SK-N-SH treated with all-trans-retinoic acid at 6 μM for 48 hours (cell line): Measurements from ENCODE around the gene MTHFD2.

ENCODE experiments used
- ATAC-seq: fragments of 200-7000 bp; cut with Tn5 transposase; 3 replicates; pipeline ENCODE4 v1.9.1; 2020; ENCODE audit warnings: mild to moderate bottlenecking, moderate library complexity
- ARNTL ChIP-seq: fragments of 450-650 bp; formaldehyde crosslinking; IDR thresholded peaks from 2 replicates; pipeline ENCODE4 v1.5.0; 2020; ENCODE audit warnings: low read depth, mild to moderate bottlenecking, moderate library complexity, borderline replicate concordance
- BACH2 ChIP-seq: fragments of 250-450 bp; sonication (Bioruptor Pico); IDR thresholded peaks from 2 replicates; pipeline ENCODE4 v1.9.0; 2021; ENCODE audit warnings: mild to moderate bottlenecking, borderline replicate concordance
- CSDC2 ChIP-seq: fragments of 250-450 bp; sonication (Bioruptor Pico); IDR thresholded peaks from 2 replicates; pipeline ENCODE4 v1.5.0; 2020; ENCODE audit warnings: mild to moderate bottlenecking, moderate library complexity
- ESRRG ChIP-seq: fragments of 250-450 bp; sonication (Bioruptor Pico); IDR thresholded peaks from 2 replicates; pipeline ENCODE4 v1.6.1; 2021; ENCODE audit warnings: mild to moderate bottlenecking
- GLIS3 ChIP-seq: fragments of 250-450 bp; sonication (Bioruptor Pico); IDR thresholded peaks from 2 replicates; pipeline ENCODE4 v1.5.0; 2020; ENCODE audit warnings: mild to moderate bottlenecking, moderate library complexity
- ISL1 ChIP-seq: fragments of 250-450 bp; sonication (Bioruptor Pico); IDR thresholded peaks from 2 replicates; pipeline ENCODE4 v2.1.2; 2022; ENCODE audit warnings: mild to moderate bottlenecking, moderate library complexity
- PPARA ChIP-seq: fragments of 250-450 bp; sonication (Bioruptor Pico); IDR thresholded peaks from 2 replicates; pipeline ENCODE4 v1.5.0; 2020; ENCODE audit warnings: mild to moderate bottlenecking, borderline replicate concordance
- RARB ChIP-seq: fragments of 250-450 bp; sonication (Bioruptor Pico); IDR thresholded peaks from 2 replicates; pipeline ENCODE4 v1.8.0; 2021; ENCODE audit warnings: mild to moderate bottlenecking, moderate library complexity
- SNAI2 ChIP-seq: fragments of 250-450 bp; sonication (Bioruptor Pico); IDR thresholded peaks from 2 replicates; pipeline ENCODE4 v1.5.0; 2020; ENCODE audit warnings: mild to moderate bottlenecking, moderate library complexity
- TCF4 ChIP-seq: fragments of 250-450 bp; sonication (Bioruptor Pico); IDR thresholded peaks from 2 replicates; pipeline ENCODE4 v1.8.0; 2021; ENCODE audit warnings: mild to moderate bottlenecking, moderate library complexity, borderline replicate concordance
- ZC3H10 ChIP-seq: fragments of 250-450 bp; sonication (Bioruptor Pico); IDR thresholded peaks from 2 replicates; pipeline ENCODE4 v1.5.1; 2021; ENCODE audit warnings: mild to moderate bottlenecking, moderate library complexity
- ZFP3 ChIP-seq: fragments of 250-450 bp; sonication (Bioruptor Pico); IDR thresholded peaks from 2 replicates; pipeline ENCODE4 v1.5.0; 2020; ENCODE audit warnings: mild to moderate bottlenecking, moderate library complexity
- ZFP30 ChIP-seq: fragments of 450-650 bp; formaldehyde crosslinking; IDR thresholded peaks from 2 replicates; pipeline ENCODE4 v1.5.0; 2022; ENCODE audit warnings: mild to moderate bottlenecking, moderate library complexity
- ZNF565 ChIP-seq: fragments of 450-650 bp; formaldehyde crosslinking; conservative IDR thresholded peaks from 2 replicates; pipeline ENCODE4 v1.5.0; 2020; ENCODE audit warnings: low read depth, mild to moderate bottlenecking, moderate library complexity
- ZNF70 ChIP-seq: fragments of 450-650 bp; formaldehyde crosslinking; IDR thresholded peaks from 2 replicates; pipeline ENCODE4 v1.5.0; 2020; ENCODE audit warnings: mild to moderate bottlenecking, moderate library complexity
- ZNF8 ChIP-seq: fragments of 450-650 bp; formaldehyde crosslinking; IDR thresholded peaks from 2 replicates; pipeline ENCODE4 v1.5.0; 2020; ENCODE audit warnings: mild to moderate bottlenecking, moderate library complexity
- TF ChIP-seq, protein P1 (sequence below): fragments of 250-450 bp; sonication (Bioruptor Pico); IDR thresholded peaks from 2 replicates; pipeline ENCODE4 v1.5.1; 2020; ENCODE audit warnings: low read depth, mild to moderate bottlenecking, moderate library complexity
- TF ChIP-seq, protein P2 (sequence below): fragments of 250-450 bp; sonication (Bioruptor Pico); IDR thresholded peaks from 2 replicates; pipeline ENCODE4 v1.8.0; 2021; ENCODE audit warnings: low read depth, mild to moderate bottlenecking, moderate library complexity, borderline replicate concordance
- TF ChIP-seq, protein P3 (sequence below): fragments of 250-450 bp; sonication (Bioruptor Pico); IDR thresholded peaks from 2 replicates; pipeline ENCODE4 v1.5.0; 2020; ENCODE audit warnings: mild to moderate bottlenecking, moderate library complexity
- TF ChIP-seq, protein P4 (sequence below): fragments of 250-450 bp; sonication (Bioruptor Pico); IDR thresholded peaks from 2 replicates; pipeline ENCODE4 v1.5.1; 2021; ENCODE audit warnings: mild to moderate bottlenecking, moderate library complexity

MTHFD2 gene

DNA sequence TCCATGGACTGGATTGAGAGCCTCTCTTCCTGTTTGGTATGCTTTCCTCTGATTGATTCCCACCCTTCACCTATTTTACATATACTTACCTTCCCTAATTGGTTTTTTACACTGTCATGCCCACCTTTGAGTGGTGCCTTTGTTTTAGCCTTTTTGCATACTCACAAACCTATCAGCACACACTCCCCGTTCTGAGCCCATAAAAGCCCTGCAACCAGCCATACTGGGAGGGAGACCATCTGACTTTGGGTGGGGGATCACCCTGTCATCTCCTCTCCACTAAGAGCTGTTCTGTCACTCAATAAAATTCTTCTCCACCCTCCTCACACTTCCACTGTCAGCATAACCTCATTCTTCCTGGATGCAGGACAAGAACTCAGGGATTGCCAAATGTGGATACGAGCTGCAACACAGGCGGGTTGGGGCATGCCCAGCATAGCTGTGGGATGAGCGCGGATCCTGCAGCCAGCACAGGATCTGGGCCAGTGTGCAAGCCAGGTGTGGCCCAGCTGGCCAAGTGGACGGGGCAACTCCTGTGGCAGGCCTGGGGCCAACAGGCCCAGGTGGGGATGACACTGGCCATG, 10.3 kb upstream of the MTHFD2 start (continued):
- TF ChIP-seq, protein P1, sequence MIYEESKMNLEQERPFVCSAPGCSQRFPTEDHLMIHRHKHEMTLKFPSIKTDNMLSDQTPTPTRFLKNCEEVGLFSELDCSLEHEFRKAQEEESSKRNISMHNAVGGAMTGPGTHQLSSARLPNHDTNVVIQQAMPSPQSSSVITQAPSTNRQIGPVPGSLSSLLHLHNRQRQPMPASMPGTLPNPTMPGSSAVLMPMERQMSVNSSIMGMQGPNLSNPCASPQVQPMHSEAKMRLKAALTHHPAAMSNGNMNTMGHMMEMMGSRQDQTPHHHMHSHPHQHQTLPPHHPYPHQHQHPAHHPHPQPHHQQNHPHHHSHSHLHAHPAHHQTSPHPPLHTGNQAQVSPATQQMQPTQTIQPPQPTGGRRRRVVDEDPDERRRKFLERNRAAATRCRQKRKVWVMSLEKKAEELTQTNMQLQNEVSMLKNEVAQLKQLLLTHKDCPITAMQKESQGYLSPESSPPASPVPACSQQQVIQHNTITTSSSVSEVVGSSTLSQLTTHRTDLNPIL (CRISPR knock-in tag): no peak

DNA sequence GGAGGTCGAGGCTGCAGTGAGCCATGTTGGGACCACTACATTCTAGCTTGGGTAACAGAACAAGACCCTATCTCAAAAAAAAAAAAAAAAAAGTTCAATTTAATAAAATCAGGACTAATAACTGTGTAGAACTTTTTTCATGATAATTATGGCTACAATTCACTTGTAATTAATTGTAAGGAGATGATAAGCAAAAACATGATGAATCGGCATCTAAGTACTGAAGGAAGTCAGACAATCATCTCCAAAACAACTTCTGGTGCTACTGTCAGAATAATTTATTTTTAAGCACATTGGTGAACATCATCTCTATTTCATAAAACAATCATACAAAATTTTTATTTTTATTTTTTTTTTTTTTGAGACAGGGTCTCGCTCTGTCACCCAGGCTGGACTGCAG, 9.7 kb upstream of the MTHFD2 start:
- no peak for ATAC-seq
- TF ChIP-seq ZNF8 (CRISPR knock-in tag): no peak

DNA sequence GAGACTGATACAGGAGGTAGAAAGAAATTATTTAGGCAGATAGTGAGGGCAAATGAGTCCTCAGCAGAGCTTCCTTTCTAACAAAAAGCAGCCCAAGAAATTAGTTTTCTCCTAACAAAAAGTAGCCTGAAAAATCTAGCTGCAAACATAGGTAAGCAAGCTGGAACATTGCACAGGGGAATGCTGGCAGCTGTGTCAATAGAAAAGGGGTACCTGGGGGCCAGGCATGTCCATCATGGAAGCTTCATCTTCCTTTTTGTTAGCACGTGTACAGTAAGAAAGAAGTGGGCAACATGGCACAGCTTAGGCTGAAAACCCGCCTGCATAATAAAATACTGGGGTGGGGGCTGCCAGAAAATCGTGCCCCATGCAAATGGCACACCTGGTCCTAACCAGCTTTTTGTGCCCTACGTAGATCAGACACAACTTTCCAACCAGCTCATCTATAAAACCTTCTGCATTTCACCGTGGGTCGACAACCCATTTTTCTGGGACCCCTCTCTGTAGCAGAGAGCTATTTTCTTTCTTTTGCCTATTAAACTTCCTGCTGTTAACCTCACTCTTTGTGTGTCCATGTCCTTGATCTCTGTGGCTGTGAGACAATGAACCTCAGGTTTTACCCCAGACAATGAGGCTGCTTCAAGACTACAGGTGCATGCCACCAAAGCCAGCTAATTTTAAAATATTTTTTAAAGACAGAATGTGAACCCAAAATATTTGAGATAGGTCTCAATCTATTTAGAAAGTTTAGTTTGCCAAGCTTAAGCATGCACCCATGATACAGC, 6.6 kb upstream of the MTHFD2 start:
- TF ChIP-seq ESRRG (CRISPR knock-in tag) (no peak), ZFP30 (no peak), SNAI2 (CRISPR knock-in tag) (no peak), ZNF8 (CRISPR knock-in tag) (no peak), PPARA (no peak), CSDC2 (CRISPR knock-in tag) (no peak), RARB (no peak), TCF4 (CRISPR knock-in tag) (no peak), ISL1 (no peak), ZC3H10 (CRISPR knock-in tag) (no peak)
- TF ChIP-seq, protein P2, sequence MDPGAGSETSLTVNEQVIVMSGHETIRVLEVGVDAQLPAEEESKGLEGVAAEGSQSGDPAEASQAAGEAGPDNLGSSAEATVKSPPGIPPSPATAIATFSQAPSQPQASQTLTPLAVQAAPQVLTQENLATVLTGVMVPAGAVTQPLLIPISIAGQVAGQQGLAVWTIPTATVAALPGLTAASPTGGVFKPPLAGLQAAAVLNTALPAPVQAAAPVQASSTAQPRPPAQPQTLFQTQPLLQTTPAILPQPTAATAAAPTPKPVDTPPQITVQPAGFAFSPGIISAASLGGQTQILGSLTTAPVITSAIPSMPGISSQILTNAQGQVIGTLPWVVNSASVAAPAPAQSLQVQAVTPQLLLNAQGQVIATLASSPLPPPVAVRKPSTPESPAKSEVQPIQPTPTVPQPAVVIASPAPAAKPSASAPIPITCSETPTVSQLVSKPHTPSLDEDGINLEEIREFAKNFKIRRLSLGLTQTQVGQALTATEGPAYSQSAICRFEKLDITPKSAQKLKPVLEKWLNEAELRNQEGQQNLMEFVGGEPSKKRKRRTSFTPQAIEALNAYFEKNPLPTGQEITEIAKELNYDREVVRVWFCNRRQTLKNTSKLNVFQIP (CRISPR knock-in tag): no peak
- TF ChIP-seq, protein P3, sequence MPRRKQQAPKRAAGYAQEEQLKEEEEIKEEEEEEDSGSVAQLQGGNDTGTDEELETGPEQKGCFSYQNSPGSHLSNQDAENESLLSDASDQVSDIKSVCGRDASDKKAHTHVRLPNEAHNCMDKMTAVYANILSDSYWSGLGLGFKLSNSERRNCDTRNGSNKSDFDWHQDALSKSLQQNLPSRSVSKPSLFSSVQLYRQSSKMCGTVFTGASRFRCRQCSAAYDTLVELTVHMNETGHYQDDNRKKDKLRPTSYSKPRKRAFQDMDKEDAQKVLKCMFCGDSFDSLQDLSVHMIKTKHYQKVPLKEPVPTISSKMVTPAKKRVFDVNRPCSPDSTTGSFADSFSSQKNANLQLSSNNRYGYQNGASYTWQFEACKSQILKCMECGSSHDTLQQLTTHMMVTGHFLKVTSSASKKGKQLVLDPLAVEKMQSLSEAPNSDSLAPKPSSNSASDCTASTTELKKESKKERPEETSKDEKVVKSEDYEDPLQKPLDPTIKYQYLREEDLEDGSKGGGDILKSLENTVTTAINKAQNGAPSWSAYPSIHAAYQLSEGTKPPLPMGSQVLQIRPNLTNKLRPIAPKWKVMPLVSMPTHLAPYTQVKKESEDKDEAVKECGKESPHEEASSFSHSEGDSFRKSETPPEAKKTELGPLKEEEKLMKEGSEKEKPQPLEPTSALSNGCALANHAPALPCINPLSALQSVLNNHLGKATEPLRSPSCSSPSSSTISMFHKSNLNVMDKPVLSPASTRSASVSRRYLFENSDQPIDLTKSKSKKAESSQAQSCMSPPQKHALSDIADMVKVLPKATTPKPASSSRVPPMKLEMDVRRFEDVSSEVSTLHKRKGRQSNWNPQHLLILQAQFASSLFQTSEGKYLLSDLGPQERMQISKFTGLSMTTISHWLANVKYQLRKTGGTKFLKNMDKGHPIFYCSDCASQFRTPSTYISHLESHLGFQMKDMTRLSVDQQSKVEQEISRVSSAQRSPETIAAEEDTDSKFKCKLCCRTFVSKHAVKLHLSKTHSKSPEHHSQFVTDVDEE: no peak
- ATAC-seq: no peak

DNA sequence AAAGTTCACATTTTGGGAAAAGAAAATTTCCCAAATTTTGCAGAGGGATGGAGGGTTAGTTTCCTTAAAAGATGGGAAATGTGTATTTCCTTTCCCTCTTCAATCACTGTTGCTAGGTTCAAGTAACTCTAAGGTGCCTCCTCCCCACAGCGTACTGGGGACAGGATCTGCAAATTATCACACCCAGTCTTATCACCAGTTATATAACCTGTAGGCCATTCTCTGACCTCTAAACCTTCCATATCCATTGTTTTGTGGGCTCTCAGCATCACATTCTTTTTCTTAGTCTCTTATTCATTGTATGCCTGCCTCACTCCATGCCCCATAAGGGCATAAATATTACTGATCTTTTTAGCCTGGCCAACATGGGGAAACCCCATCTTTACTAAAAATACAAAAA, 3.6 kb upstream of the MTHFD2 start:
- ATAC-seq: no peak
- TF ChIP-seq, protein P3: no peak
- no peak for TF ChIP-seq ZNF565 (CRISPR knock-in tag)
- no peak for TF ChIP-seq ISL1
- TF ChIP-seq, protein P1 (CRISPR knock-in tag): no peak
- TF ChIP-seq, protein P2 (CRISPR knock-in tag): no peak
- no peak for TF ChIP-seq ZNF70 (CRISPR knock-in tag)
- TF ChIP-seq ZFP3 (CRISPR knock-in tag): no peak
- TF ChIP-seq TCF4 (CRISPR knock-in tag): no peak
- no peak for TF ChIP-seq BACH2 (CRISPR knock-in tag)
- TF ChIP-seq GLIS3 (CRISPR knock-in tag): no peak
- TF ChIP-seq SNAI2 (CRISPR knock-in tag): no peak
- TF ChIP-seq ARNTL (CRISPR knock-in tag): no peak
- TF ChIP-seq, protein P4, sequence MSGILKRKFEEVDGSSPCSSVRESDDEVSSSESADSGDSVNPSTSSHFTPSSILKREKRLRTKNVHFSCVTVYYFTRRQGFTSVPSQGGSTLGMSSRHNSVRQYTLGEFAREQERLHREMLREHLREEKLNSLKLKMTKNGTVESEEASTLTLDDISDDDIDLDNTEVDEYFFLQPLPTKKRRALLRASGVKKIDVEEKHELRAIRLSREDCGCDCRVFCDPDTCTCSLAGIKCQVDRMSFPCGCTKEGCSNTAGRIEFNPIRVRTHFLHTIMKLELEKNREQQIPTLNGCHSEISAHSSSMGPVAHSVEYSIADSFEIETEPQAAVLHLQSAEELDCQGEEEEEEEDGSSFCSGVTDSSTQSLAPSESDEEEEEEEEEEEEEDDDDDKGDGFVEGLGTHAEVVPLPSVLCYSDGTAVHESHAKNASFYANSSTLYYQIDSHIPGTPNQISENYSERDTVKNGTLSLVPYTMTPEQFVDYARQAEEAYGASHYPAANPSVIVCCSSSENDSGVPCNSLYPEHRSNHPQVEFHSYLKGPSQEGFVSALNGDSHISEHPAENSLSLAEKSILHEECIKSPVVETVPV (CRISPR knock-in tag): no peak
